ENCODE data around the gene POLR3GL. TPM values are rescaled to one million over a fixed set of nuclear protein-coding genes. Genes with fewer than 3 reads are reported as not detected.

POLR3GL gene
- total RNA-seq, 1 donor from 2014 or later: 22.9 TPM

DNA sequence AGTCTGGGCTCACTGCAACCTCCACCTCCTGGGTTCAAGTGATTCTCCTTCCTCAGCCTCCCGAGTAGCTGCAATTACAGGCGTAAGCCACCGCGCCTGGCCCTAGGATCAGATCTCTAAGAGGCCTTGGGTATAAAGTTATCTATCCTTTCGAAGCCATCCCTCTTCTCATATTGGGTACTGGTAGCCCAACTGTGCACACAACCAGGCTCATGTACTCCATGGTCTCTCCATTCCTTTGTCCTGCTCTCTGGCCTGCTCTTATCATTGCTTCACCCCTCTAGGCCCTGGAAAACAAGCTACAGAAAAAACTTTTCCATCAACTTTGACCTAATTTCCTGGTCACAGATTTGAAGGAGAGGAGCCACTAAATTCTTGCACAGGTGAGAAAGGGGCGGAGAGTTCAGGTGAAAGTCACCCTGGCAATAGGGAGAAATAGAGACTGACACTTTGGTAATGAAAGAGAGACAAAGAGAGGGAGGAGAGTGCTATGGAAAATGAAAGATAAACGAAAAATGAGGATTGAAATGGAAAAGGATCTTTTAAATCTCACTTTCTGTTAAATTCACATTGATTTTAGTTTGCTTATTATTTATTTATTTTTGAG lies 25.9 kb downstream of the POLR3GL start:
- Histone ChIP-seq H3K9me3 (no peaks in the 10 kb centered on the region), H3K27me3 (no peaks in the 10 kb centered on the region), H3K4me3 (no peak overlapping the region), H3K27ac (peak overlapping the region; percentile 46 to 95), H3K4me1 (peaks cover 2 to 24% of the 10 kb centered on the region in 2 donors), H3K36me3 (peaks cover 26 to 35% of the 10 kb centered on the region in 2 donors)
- TF ChIP-seq, protein P1, sequence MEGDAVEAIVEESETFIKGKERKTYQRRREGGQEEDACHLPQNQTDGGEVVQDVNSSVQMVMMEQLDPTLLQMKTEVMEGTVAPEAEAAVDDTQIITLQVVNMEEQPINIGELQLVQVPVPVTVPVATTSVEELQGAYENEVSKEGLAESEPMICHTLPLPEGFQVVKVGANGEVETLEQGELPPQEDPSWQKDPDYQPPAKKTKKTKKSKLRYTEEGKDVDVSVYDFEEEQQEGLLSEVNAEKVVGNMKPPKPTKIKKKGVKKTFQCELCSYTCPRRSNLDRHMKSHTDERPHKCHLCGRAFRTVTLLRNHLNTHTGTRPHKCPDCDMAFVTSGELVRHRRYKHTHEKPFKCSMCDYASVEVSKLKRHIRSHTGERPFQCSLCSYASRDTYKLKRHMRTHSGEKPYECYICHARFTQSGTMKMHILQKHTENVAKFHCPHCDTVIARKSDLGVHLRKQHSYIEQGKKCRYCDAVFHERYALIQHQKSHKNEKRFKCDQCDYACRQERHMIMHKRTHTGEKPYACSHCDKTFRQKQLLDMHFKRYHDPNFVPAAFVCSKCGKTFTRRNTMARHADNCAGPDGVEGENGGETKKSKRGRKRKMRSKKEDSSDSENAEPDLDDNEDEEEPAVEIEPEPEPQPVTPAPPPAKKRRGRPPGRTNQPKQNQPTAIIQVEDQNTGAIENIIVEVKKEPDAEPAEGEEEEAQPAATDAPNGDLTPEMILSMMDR (IDR thresholded peaks at IDR 0.05): no peak
- intact Hi-C loops (cut with DNase I): no loop called here
- peak in 1 of 2 donors; percentile 67 for DNase-seq (ENCODE audit: low spot score in 2 of 2)

- Histone ChIP-seq H3K27me3 (no peaks in the 10 kb centered on the region), H3K27ac (peak overlapping the region; percentile 89 to 95), H3K4me1 (peaks cover 0 to 13% of the 10 kb centered on the region in 2 donors), H3K36me3 (peaks cover 29 to 43% of the 10 kb centered on the region in 2 donors), H3K9me3 (no peaks in the 10 kb centered on the region), H3K4me3 (peak overlapping the region; percentile 79 to 88)
- DNase-seq (ENCODE audit: low spot score in 2 of 2): peak in 1 of 2 donors; percentile 58
- TF ChIP-seq, protein P1 (IDR thresholded peaks at IDR 0.05): no peak
- intact Hi-C loops (cut with DNase I): no loop called here
Measured at GRCh38 chr1:145991735-145992412, 27.4 kb downstream of the POLR3GL start.

- intact Hi-C loops (cut with DNase I): no loop called here
- TF ChIP-seq, protein P1 (IDR thresholded peaks at IDR 0.05): no peak
- DNase-seq (ENCODE audit: low spot score in 2 of 2): peak in 1 of 2 donors; percentile 53
- peaks cover 29 to 43% of the 10 kb centered on the region in 2 donors for H3K36me3 ChIP-seq
- H3K4me3 ChIP-seq: peak overlapping the region; percentile 79 to 88
- no peaks in the 10 kb centered on the region for H3K9me3 ChIP-seq
- no peaks in the 10 kb centered on the region for H3K27me3 ChIP-seq
- peak overlapping the region; percentile 89 to 95 for H3K27ac ChIP-seq
- H3K4me1 ChIP-seq: peaks cover 0 to 13% of the 10 kb centered on the region in 2 donors
Measured at GRCh38 chr1:145992502-145992936, 28.0 kb downstream of the POLR3GL start.

- TF ChIP-seq, protein P1 (IDR thresholded peaks at IDR 0.05): no peak
- peaks cover 0 to 16% of the 10 kb centered on the region in 2 donors for H3K4me1 ChIP-seq
- no peaks in the 10 kb centered on the region for H3K27me3 ChIP-seq
- H3K9me3 ChIP-seq: no peaks in the 10 kb centered on the region
- peak overlapping the region; percentile 89 to 95 for H3K27ac ChIP-seq
- peaks cover 29 to 43% of the 10 kb centered on the region in 2 donors for H3K36me3 ChIP-seq
- no peak for DNase-seq (ENCODE audit: low spot score in 2 of 2)
- H3K4me3 ChIP-seq: peak overlapping the region; percentile 79 to 88
- intact Hi-C loops (cut with DNase I): no loop called here
Measured at GRCh38 chr1:145992958-145993617, 28.6 kb downstream of the POLR3GL start.

DNA sequence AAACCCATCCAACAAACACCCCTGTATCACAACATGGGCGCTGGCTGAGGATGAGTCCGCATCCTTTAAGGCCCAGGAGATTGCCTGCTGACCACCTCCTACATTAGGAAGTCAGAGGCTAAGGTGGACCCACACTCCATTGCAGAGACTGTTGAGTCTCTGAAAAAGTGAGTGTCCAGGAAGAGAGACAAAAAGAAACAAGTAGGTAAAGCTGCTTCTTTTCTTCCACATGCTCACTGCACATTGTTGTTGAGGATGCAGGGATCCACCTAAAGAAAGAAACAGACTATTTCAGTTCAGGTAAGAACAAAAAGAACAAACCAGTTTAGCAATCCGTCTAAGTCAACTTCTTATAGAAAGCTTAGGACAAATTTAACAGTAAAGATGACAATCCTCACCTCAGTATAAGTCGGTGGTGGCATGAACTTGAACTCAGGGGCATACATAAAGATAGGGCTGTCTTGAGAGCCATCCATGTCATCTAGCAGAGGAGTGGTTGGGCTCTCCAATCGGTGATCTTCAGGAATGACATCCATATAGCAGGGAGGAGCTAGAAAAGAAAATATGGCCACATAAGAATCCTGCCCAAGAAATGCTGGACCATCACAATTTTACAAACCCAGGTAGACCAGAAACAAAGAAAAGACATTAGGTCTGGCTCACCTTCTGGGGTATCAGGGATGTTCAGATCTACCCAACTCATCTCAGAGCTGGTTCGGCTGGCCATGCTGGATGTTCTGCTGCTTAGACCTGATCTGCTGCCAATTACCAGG lies 29.3 kb downstream of the POLR3GL start:
- Histone ChIP-seq H3K4me1 (peaks cover 0 to 23% of the 10 kb centered on the region in 2 donors), H3K27me3 (no peaks in the 10 kb centered on the region), H3K36me3 (peaks cover 29 to 43% of the 10 kb centered on the region in 2 donors), H3K9me3 (no peaks in the 10 kb centered on the region), H3K27ac (peak overlapping the region; percentile 89 to 95), H3K4me3 (peak overlapping the region; percentile 79 to 88)
- intact Hi-C loops (cut with DNase I): no loop called here
- TF ChIP-seq, protein P1 (IDR thresholded peaks at IDR 0.05): no peak
- DNase-seq (ENCODE audit: low spot score in 2 of 2): peak in 1 of 2 donors; percentile 35
